ENCODE measurements around the gene GARIN1A. TPM values are rescaled to one million over a fixed set of nuclear protein-coding genes. Genes with fewer than 3 reads are reported as not detected.
A peak's percentile ranks its signal among the peaks of the same experiment; 100 is the strongest.
"Not testable (repeated sequence)": the region's sequence is repeated elsewhere in the genome, so short reads cannot be mapped to it uniquely, and the experiment has no call there.

Gene GARIN1A
- total and polyA plus RNA-seq, 2 experiments from 2014 or later, result 0.67 to 1.7 TPM

- no peaks in the 10 kb centered on the region for H3K79me2 ChIP-seq
- no peak overlapping the region for H3K4me2 ChIP-seq
- no peaks in the 10 kb centered on the region for H3K36me3 ChIP-seq (replicated peaks; ENCODE audit: insufficient read depth, low read depth)
- H4K20me1 ChIP-seq (ENCODE audit: insufficient read depth, poor library complexity, severe bottlenecking), result no peaks in the 10 kb centered on the region
- no peak overlapping the region for H2AFZ ChIP-seq
- H3K27me3 ChIP-seq, result no peaks in the 10 kb centered on the region
- peaks cover 6% of the 10 kb centered on the region for H3K9me3 ChIP-seq (ENCODE audit: low read depth)
- H3K4me1 ChIP-seq (ENCODE audit: insufficient read depth), result no peaks in the 10 kb centered on the region
- no peaks in the 10 kb centered on the region for H3K9me2 ChIP-seq (replicated peaks; ENCODE audit: insufficient read depth)
- H3K4me3 ChIP-seq, result no peak overlapping the region
- DNase-seq (ENCODE audit: low spot score), result no peak
- TF ChIP-seq CTCF (IDR thresholded peaks at IDR 0.05; ENCODE audit: poor library complexity), result no peak
- TF ChIP-seq EZH2phosphoT487 (IDR thresholded peaks at IDR 0.05; ENCODE audit: low read depth, severe bottlenecking, unreplicated experiment), result no peak
- TF ChIP-seq EZH2 (IDR thresholded peaks at IDR 0.05; ENCODE audit: borderline replicate concordance), result no peak
- 96% methylated on average over 3 of the region's 3 CpGs for WGBS (ENCODE audit: low lambda C conversion rate, missing lambda C conversion rate)
- no peak overlapping the region for H3K27ac ChIP-seq
These were observed 10.0 kb upstream of the GARIN1A start for GRCh38 chr7:128662091-128662490.

GRCh38 chr7:128663223-128663622, 8.9 kb upstream of the GARIN1A start:
- 95% methylated on average over 3 of the region's 3 CpGs for WGBS (ENCODE audit: low lambda C conversion rate, missing lambda C conversion rate)

GRCh38 chr7:128665057-128665456, 7.0 kb upstream of the GARIN1A start:
- no peak for DNase-seq (ENCODE audit: low spot score)
- Histone ChIP-seq H3K9me3 (ENCODE audit: low read depth) (peaks cover 6% of the 10 kb centered on the region), H3K27me3 (no peaks in the 10 kb centered on the region), H3K4me1 (ENCODE audit: insufficient read depth) (no peaks in the 10 kb centered on the region), H3K79me2 (no peaks in the 10 kb centered on the region), H4K20me1 (ENCODE audit: insufficient read depth, poor library complexity, severe bottlenecking) (no peaks in the 10 kb centered on the region), H3K9me2 (replicated peaks; ENCODE audit: insufficient read depth) (no peaks in the 10 kb centered on the region), H3K4me3 (no peak overlapping the region), H3K4me2 (no peak overlapping the region), H3K27ac (no peak overlapping the region), H3K36me3 (replicated peaks; ENCODE audit: insufficient read depth, low read depth) (no peaks in the 10 kb centered on the region), H2AFZ (no peak overlapping the region)
- no peak for TF ChIP-seq CTCF (IDR thresholded peaks at IDR 0.05; ENCODE audit: poor library complexity)
- no peak for TF ChIP-seq EZH2 (IDR thresholded peaks at IDR 0.05; ENCODE audit: borderline replicate concordance)
- no peak for TF ChIP-seq EZH2phosphoT487 (IDR thresholded peaks at IDR 0.05; ENCODE audit: low read depth, severe bottlenecking, unreplicated experiment)
- 40% methylated on average over 1 of the region's 1 CpG for WGBS (ENCODE audit: low lambda C conversion rate, missing lambda C conversion rate)

More at GRCh38 chr7:128663223-128663622, 8.9 kb upstream of the GARIN1A start:
- not testable (repeated sequence) for H3K9me3 ChIP-seq (ENCODE audit: low read depth); H3K4me3 ChIP-seq; DNase-seq (ENCODE audit: low spot score); H2AFZ ChIP-seq; H3K27ac ChIP-seq; H3K27me3 ChIP-seq; H3K4me2 ChIP-seq; H3K4me1 ChIP-seq (ENCODE audit: insufficient read depth); H3K36me3 ChIP-seq (replicated peaks; ENCODE audit: insufficient read depth, low read depth); H3K79me2 ChIP-seq; H3K9me2 ChIP-seq (replicated peaks; ENCODE audit: insufficient read depth); H4K20me1 ChIP-seq (ENCODE audit: insufficient read depth, poor library complexity, severe bottlenecking)

GRCh38 chr7:128666200-128666599, 5.9 kb upstream of the GARIN1A start:
- Histone ChIP-seq H3K4me2 (no peak overlapping the region), H2AFZ (no peak overlapping the region), H3K9me3 (ENCODE audit: low read depth) (peaks cover 6% of the 10 kb centered on the region), H3K79me2 (no peaks in the 10 kb centered on the region), H4K20me1 (ENCODE audit: insufficient read depth, poor library complexity, severe bottlenecking) (no peaks in the 10 kb centered on the region), H3K27ac (no peak overlapping the region), H3K4me3 (no peak overlapping the region), H3K27me3 (no peaks in the 10 kb centered on the region), H3K4me1 (ENCODE audit: insufficient read depth) (no peaks in the 10 kb centered on the region), H3K9me2 (replicated peaks; ENCODE audit: insufficient read depth) (no peaks in the 10 kb centered on the region), H3K36me3 (replicated peaks; ENCODE audit: insufficient read depth, low read depth) (no peaks in the 10 kb centered on the region)
- WGBS (ENCODE audit: low lambda C conversion rate, missing lambda C conversion rate), result 76% methylated on average over 3 of the region's 8 CpGs
- no peak for DNase-seq (ENCODE audit: low spot score)
- no peak for TF ChIP-seq EZH2 (IDR thresholded peaks at IDR 0.05; ENCODE audit: borderline replicate concordance)
- TF ChIP-seq CTCF (IDR thresholded peaks at IDR 0.05; ENCODE audit: poor library complexity), result peak; percentile 27
